Activated gamma-delta T cell (primary cell): ENCODE measurements around the gene ATP7B.

Source experiments
- DNase-seq: peaks from one replicate; lab custom pipeline; 2025; lab: John Stamatoyannopoulos, UW

ATP7B gene

DNA sequence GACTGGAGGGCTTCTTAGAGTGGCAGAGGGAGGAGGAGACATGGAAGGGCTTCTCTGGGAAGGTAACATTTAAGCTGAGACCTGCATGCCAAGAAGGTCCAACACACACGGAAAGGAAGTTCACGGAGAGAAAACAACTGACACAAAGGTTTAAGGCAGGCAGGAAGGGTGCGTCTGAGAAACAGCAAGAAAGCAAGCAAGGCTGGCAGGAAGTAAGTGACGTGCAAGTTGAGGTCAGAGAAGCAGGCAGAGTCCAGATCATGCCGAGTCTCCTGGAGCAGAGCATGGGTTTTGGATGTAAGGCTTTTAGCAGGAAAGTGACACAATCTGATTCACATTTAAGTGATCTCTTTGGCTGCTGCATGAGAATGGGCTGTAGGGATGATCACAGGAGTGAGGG lies 60.5 kb downstream of the ATP7B start:
- DNase-seq, result no peak

DNA sequence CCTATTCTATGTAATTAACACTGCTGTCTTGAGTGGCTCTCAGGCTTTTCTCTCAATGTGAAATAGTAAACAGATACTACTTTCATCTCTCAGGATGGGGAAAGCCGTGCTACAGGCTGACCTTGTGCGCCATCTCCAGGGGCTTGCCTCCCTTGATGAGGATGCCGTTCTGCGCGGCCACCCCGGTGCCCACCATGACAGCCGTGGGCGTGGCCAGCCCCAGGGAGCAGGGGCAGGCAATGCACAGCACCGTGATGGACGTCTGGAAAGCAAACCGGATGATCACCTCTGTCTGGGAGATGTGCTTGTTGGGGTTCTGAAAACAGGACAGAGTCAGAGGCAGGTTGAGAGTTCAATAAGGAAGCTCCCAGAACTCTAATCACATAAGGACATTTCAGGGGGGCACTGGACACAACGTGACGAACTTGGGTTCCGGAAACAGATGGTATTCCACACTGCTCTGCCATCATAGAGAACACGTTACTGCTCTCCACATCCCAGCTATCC lies 65.0 kb downstream of the ATP7B start:
- no peak for DNase-seq

- no peak for DNase-seq
These were observed 66.1 kb downstream of the ATP7B start for GRCh38 chr13:51945149-51945548.

GRCh38 chr13:51944428-51944827 lies 66.8 kb downstream of the ATP7B start:
- no peak for DNase-seq

DNA sequence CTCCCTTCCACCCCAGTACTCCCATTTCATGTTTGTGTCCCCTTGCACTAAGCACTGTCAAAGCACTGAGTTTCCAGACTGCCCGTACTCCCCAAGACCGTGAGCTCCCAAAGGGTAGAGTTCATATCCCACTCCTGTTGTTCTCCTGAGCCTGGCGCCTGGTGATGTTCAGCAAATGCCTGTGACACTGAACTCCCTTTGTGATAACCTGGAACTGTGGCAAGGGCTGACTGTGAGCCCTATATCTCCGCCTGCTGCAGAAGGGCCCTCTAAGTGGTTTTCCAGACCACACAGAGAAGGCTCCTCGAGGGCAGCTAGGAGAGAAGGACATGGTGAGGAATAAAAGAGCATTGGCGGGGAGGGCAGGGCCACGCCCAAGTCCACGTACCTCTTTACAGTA lies 67.5 kb downstream of the ATP7B start:
- no peak for DNase-seq

- DNase-seq, result no peak
These were observed 69.1 kb downstream of the ATP7B start for GRCh38 chr13:51942189-51942588.

- DNase-seq, result no peak
These were observed 72.8 kb downstream of the ATP7B start for GRCh38 chr13:51938454-51938853.

DNA sequence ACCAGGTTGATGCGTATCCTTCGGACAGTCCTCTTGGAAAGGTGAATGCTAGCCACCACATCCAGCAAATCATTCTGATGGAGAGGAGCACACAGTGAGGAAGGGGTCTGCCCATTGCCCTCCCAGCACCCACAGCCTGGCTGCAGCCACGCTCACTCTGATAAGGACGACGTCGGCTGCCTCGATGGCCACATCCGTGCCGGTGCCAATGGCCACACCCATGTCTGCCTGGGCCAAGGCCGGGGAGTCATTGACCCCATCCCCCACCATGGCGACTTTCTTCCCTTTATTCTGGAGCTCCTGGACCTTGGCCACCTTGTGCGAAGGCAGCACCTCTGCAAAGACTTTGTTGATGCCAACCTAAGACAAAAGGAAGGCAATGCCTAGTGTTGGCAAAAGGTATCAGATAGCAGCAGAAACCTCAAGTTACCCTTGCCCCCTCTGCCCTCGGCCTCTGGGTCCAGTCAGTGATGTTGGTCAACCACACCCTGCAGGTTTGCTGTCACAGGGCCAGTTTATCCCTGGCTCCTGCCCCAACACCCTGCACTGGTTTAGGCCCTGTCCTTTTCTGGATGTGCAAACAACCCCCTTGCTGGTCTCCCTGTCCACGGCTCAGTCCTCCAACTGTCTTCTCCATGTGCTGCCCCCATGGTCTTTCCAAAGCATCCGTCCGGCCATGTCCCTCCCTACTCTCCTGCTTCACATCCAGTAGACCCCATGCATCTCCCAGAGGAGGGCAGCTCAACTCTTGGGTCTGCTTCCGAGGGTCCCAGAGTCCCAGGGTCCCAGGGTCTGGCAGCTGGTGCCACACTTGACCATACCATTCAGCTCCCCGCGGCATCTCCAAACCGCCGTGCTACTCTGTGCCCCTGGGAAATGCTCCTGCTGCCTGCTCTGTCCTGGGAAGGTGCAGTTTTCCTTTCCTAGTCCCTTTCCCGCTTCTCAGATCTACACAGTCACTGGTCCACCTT lies 73.6 kb downstream of the ATP7B start:
- no peak for DNase-seq

DNA sequence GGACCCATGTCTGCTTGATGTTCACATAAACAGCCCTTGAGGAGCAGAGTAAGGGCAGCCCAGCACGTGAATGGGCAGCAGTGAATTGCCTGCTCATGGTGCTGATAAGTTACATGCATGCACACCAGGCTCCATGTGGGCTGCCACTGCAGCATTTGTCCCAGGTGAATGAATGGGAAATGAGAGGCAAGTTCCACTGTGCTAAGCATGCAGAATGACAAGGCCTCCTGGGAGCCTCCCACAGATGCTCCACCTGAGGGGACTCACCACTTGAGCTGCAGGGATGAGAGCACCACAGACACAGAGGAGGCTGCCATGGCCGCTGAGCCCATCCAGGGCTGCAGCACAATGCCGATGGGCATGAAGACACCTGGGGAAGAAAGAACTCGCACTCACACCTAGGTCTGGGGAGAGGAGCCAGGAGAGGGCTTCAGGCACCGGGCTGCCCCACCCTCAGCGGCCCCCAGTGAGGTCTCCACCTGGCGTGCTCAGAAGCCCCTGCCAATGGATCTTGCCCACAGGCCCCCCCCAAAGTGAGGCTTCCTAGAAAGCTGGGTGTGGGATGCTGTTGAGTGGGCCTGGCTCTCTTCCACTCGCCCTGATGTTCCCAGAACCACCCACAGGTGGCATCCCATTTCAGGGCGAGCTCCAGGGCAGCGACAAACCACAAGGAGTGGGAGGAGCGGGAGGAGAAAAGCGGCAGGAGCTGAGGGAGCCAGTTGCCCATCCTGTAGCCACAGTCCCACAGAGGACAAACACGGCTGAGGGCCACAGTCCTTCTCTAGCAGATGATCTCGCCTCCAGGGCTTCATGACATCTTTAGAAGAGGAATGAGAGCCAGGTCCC lies 75.7 kb downstream of the ATP7B start:
- no peak for DNase-seq

DNA sequence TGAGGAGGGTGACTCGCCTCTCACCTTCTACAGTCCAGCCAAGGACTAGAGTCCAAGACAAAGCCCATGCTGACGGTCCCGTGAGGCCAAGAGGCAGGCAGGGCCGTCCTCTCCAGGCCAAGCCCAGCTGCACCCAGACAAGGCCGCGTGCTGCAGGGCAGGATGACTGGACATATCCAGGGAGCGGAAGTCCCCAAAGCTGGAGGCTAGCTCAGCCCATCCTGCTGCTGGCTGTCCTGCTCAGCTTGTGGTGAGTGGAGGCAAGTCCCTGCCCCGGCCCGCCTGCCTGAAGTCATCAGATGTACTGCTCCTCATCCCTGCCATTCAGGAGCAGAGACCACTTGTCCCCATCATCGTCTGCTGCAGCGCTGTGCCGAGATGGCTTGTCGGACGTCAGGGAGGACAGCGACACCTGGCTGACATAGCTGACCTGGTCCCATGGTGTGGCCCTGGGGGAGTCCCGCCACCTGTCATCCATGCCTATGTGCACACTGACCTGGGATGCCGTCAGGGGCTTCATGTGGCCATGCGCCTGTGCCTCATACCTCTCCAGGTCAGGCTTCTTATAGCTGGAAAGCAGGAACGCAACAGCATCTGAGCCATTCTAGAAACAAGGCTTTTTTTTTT lies 76.7 kb downstream of the ATP7B start:
- no peak for DNase-seq

GRCh38 chr13:51933466-51934058 lies 77.7 kb downstream of the ATP7B start:
- no peak for DNase-seq

DNA sequence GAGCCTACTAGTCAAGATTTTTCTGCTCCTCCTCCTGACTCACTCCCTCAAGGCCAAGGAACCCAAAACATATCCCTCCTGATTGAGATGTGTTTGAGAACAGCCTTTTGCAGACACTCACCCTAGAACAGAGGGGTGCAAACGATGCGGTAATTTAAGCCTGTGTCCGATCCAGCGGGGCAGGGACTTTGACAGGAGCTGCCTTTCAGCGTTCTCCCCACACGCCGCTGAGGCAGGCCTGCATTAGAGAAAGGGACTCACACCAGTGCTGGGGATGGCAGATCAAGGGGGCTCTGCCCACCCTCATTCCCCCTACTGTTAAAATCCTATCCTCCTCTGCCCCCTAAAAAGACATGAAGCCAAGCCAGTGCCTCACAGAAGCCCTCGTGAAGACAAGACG lies 79.0 kb downstream of the ATP7B start:
- no peak for DNase-seq

DNA sequence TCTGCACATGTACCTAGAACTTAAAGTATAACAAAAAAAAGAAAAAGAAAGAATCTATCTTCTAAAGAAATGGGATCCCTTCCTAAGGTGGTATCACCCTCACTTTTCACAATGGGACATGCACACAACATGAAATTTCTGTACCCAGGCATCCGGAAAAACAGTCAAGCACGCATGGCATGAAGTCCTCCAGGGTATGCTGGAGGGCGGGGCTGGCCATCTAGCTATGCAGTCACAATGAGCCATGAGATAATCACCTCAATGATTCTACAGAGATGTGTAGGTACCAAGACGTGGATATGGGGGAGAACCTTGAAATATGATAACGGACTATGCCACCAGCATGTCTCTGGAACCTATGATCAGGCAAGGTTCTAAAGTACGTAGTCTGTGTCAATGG lies 79.6 kb downstream of the ATP7B start:
- no peak for DNase-seq

DNA sequence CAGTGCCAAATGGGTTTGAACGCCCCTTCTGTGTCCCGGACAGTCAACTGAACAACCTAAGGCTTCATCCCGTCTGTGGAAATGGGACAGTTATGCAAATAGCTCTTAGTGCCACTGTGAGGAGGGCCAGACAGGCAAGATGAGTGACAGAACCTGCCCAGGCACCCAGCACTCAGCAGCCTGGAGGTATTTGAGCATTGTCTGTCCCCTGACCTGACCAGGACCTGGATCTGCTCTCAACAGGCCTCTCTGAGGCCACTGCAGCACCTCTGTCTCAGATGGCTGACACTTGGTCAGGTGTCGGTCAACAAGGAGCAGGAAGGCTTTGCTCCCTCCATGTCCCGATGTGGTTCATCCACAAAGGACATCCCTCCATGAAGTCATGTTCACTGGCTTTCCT lies 81.6 kb downstream of the ATP7B start:
- DNase-seq, result no peak

DNA sequence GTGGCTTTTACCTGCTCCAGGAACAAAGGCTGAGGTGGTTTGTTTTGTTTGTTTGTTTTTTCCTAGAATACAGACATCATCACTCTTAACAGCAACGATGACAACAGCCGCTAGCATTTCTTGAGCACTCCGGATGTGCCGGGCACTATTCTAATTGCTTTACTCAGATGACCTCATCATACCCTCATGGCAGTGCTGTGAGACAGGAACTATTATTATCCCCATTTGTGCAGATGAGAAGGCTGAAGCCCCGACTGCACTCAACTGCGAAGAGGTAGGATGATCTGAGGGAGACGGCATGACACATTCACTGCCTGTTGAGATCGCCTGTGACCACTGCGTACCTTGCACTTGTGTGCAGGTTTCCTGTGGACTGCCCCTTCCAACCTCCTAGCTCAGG lies 83.0 kb downstream of the ATP7B start:
- DNase-seq, result no peak

DNA sequence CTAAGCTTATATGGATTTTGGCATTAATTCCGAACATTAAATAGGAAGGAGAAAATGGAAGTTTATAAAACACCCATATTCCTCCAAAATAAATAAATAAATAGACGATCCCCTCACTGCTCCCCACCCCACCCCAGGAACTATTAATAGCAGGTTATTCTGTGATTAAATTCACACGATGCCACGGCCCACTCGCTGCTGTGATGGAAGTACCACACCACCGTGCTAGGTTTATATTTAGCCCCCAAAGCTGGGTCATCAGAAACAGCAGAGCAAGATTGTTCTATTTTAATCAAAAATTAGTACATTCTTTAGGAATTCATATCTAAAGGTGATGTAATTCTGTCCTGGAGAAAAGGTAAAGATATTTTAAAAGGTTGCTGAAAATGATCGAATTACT lies 84.1 kb downstream of the ATP7B start:
- DNase-seq, result no peak

- no peak for DNase-seq
These were observed 84.7 kb downstream of the ATP7B start for GRCh38 chr13:51926528-51926885.

GRCh38 chr13:51925865-51926527 lies 85.3 kb downstream of the ATP7B start:
- DNase-seq, result no peak

DNA sequence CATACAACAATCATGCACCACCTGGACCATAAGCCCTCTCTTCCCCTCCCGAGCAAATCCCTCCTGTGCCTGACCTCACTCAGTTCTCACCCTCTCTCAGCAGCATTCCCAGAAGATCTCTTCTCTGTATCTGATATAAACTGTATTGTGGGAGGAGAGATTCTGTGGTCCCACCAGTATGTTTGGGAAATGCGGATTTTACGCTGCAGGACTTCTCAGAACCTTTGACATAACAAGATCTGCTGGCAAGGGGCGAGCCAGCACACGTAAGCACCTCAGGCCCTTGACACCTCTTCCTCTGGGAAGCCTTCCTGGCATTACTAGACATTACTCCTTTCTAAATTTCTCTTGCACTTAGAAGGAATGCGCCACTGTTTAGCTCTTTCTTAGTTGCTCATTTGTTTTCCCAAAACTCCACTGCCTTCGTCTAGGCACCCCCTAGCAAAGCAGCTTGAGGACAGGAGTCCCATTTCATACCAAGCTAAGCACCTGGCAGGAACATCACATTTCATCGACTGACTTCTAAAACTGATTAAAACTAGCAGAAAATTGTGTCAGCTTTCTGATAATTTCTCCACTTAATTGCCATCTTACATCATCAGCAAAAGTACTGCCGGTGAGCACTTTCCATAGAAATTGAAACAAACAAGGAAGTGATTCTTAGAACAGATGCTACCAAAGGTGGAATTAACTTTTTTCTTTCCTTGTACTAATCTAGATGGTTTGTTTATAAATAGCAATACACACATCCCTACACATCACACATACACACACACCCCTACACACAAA lies 86.3 kb downstream of the ATP7B start:
- no peak for DNase-seq

- DNase-seq, result no peak
These were observed 87.2 kb downstream of the ATP7B start for GRCh38 chr13:51923983-51924539.
